ENCODE results near the gene RNU6-1.

RNU6-1 gene

DNA sequence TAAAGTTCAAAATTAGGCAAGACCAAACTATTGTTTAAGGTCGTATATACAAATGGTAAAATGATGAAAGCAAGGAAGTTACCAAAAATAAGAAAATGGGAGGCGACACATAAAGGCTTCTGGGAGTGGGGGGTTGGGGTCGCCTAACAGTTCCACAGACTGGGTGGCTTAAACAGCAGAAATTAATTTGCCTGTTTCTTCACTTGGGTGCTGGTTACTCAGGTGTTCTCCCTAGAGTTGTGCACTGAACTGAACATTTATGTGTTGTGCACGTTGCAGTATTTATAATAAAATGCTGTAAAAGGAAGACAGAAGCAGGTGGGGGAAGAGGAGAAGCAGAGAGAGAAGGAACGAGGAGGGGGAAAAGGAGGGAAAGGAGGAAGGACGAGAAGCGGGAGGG, 10.5 kb upstream of the RNU6-1 start:
- no peak for ATAC-seq
- TF ChIP-seq, protein P1, sequence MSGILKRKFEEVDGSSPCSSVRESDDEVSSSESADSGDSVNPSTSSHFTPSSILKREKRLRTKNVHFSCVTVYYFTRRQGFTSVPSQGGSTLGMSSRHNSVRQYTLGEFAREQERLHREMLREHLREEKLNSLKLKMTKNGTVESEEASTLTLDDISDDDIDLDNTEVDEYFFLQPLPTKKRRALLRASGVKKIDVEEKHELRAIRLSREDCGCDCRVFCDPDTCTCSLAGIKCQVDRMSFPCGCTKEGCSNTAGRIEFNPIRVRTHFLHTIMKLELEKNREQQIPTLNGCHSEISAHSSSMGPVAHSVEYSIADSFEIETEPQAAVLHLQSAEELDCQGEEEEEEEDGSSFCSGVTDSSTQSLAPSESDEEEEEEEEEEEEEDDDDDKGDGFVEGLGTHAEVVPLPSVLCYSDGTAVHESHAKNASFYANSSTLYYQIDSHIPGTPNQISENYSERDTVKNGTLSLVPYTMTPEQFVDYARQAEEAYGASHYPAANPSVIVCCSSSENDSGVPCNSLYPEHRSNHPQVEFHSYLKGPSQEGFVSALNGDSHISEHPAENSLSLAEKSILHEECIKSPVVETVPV (CRISPR knock-in tag; IDR thresholded peaks at IDR 0.05), result no peak
- no peak for TF ChIP-seq ZNF70 (CRISPR knock-in tag; IDR thresholded peaks at IDR 0.05)
- no peak for TF ChIP-seq ZC3H10 (CRISPR knock-in tag; IDR thresholded peaks at IDR 0.05)
- no peak for TF ChIP-seq ARNTL (CRISPR knock-in tag; IDR thresholded peaks at IDR 0.05; ENCODE audit: borderline replicate concordance, low read depth)
- TF ChIP-seq, protein P2, sequence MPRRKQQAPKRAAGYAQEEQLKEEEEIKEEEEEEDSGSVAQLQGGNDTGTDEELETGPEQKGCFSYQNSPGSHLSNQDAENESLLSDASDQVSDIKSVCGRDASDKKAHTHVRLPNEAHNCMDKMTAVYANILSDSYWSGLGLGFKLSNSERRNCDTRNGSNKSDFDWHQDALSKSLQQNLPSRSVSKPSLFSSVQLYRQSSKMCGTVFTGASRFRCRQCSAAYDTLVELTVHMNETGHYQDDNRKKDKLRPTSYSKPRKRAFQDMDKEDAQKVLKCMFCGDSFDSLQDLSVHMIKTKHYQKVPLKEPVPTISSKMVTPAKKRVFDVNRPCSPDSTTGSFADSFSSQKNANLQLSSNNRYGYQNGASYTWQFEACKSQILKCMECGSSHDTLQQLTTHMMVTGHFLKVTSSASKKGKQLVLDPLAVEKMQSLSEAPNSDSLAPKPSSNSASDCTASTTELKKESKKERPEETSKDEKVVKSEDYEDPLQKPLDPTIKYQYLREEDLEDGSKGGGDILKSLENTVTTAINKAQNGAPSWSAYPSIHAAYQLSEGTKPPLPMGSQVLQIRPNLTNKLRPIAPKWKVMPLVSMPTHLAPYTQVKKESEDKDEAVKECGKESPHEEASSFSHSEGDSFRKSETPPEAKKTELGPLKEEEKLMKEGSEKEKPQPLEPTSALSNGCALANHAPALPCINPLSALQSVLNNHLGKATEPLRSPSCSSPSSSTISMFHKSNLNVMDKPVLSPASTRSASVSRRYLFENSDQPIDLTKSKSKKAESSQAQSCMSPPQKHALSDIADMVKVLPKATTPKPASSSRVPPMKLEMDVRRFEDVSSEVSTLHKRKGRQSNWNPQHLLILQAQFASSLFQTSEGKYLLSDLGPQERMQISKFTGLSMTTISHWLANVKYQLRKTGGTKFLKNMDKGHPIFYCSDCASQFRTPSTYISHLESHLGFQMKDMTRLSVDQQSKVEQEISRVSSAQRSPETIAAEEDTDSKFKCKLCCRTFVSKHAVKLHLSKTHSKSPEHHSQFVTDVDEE (CRISPR knock-in tag; IDR thresholded peaks at IDR 0.05), result no peak
- no peak for TF ChIP-seq OSR1 (CRISPR knock-in tag; IDR thresholded peaks at IDR 0.05)
- TF ChIP-seq RARB (CRISPR knock-in tag; IDR thresholded peaks at IDR 0.05), result no peak
- TF ChIP-seq PPARA (CRISPR knock-in tag; IDR thresholded peaks at IDR 0.05; ENCODE audit: borderline replicate concordance), result no peak
- no peak for TF ChIP-seq BACH2 (CRISPR knock-in tag; IDR thresholded peaks at IDR 0.05; ENCODE audit: borderline replicate concordance)

DNA sequence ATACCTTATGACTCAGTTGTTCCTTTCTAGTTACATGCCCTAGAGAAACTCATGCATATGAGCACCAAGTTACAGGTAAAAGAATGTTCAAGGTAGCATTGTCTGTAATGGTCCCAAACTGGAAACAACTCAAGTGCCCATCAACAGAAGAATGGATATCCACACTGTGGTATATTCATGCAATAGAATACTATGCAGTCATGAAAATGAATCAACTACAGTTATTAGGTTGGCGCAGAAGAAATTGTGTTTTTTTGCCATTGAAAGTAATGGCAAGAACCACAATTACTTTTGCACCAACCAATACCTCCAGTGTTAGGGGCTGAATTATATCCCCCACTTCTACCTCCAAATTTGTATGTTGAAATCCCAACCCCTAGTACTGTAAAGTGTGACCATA, 9.7 kb upstream of the RNU6-1 start:
- ATAC-seq, result no peak
- TF ChIP-seq, protein P3, sequence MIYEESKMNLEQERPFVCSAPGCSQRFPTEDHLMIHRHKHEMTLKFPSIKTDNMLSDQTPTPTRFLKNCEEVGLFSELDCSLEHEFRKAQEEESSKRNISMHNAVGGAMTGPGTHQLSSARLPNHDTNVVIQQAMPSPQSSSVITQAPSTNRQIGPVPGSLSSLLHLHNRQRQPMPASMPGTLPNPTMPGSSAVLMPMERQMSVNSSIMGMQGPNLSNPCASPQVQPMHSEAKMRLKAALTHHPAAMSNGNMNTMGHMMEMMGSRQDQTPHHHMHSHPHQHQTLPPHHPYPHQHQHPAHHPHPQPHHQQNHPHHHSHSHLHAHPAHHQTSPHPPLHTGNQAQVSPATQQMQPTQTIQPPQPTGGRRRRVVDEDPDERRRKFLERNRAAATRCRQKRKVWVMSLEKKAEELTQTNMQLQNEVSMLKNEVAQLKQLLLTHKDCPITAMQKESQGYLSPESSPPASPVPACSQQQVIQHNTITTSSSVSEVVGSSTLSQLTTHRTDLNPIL (CRISPR knock-in tag; IDR thresholded peaks at IDR 0.05; ENCODE audit: low read depth), result no peak
- TF ChIP-seq, protein P2 (CRISPR knock-in tag; IDR thresholded peaks at IDR 0.05), result no peak
- no peak for TF ChIP-seq GLIS3 (CRISPR knock-in tag; IDR thresholded peaks at IDR 0.05)
- TF ChIP-seq RARB (CRISPR knock-in tag; IDR thresholded peaks at IDR 0.05), result no peak
- peak; percentile 73 for TF ChIP-seq ZNF8 (CRISPR knock-in tag; IDR thresholded peaks at IDR 0.05)
- TF ChIP-seq PPARA (CRISPR knock-in tag; IDR thresholded peaks at IDR 0.05; ENCODE audit: borderline replicate concordance), result no peak

DNA sequence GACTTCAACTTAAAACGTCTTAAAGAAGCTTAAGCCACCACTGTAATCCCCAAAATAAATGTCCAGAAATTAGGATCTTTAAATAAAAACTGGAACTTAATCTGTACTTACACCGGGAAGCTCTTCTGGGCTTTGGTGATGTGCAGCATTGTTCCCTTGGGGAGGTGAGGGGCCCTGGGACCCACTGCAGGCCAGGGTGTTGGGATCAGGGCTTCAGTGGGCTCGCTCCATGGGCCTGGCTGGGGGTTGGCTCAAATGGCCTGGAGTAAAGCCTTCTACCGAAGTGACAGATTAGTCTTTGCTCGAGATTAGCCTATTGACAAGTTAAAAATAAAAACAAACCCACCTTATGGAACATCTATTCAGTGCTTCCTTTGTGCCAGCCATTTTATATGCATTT, 6.1 kb upstream of the RNU6-1 start:
- no peak for ATAC-seq
- TF ChIP-seq BACH2 (CRISPR knock-in tag; IDR thresholded peaks at IDR 0.05; ENCODE audit: borderline replicate concordance), result no peak
- TF ChIP-seq ZC3H10 (CRISPR knock-in tag; IDR thresholded peaks at IDR 0.05), result no peak
- TF ChIP-seq ZFP30 (CRISPR knock-in tag; IDR thresholded peaks at IDR 0.05), result no peak
- TF ChIP-seq, protein P3 (CRISPR knock-in tag; IDR thresholded peaks at IDR 0.05; ENCODE audit: low read depth), result no peak
- no peak for TF ChIP-seq TCF4 (CRISPR knock-in tag; IDR thresholded peaks at IDR 0.05; ENCODE audit: borderline replicate concordance)
- TF ChIP-seq, protein P2 (CRISPR knock-in tag; IDR thresholded peaks at IDR 0.05), result no peak
- TF ChIP-seq CSDC2 (CRISPR knock-in tag; IDR thresholded peaks at IDR 0.05), result no peak
- TF ChIP-seq ARNTL (CRISPR knock-in tag; IDR thresholded peaks at IDR 0.05; ENCODE audit: borderline replicate concordance, low read depth), result no peak
- no peak for TF ChIP-seq GLIS3 (CRISPR knock-in tag; IDR thresholded peaks at IDR 0.05)
- TF ChIP-seq ISL1 (CRISPR knock-in tag; IDR thresholded peaks at IDR 0.05), result no peak
- TF ChIP-seq ZNF565 (CRISPR knock-in tag; conservative IDR thresholded peaks at IDR 0.05; ENCODE audit: low read depth), result no peak
- no peak for TF ChIP-seq RARB (CRISPR knock-in tag; IDR thresholded peaks at IDR 0.05)
- no peak for TF ChIP-seq TOX (CRISPR knock-in tag; IDR thresholded peaks at IDR 0.05; ENCODE audit: borderline replicate concordance)
- no peak for TF ChIP-seq ZNF8 (CRISPR knock-in tag; IDR thresholded peaks at IDR 0.05)
- TF ChIP-seq, protein P4, sequence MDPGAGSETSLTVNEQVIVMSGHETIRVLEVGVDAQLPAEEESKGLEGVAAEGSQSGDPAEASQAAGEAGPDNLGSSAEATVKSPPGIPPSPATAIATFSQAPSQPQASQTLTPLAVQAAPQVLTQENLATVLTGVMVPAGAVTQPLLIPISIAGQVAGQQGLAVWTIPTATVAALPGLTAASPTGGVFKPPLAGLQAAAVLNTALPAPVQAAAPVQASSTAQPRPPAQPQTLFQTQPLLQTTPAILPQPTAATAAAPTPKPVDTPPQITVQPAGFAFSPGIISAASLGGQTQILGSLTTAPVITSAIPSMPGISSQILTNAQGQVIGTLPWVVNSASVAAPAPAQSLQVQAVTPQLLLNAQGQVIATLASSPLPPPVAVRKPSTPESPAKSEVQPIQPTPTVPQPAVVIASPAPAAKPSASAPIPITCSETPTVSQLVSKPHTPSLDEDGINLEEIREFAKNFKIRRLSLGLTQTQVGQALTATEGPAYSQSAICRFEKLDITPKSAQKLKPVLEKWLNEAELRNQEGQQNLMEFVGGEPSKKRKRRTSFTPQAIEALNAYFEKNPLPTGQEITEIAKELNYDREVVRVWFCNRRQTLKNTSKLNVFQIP (CRISPR knock-in tag; IDR thresholded peaks at IDR 0.05; ENCODE audit: borderline replicate concordance, low read depth), result no peak
- TF ChIP-seq PPARA (CRISPR knock-in tag; IDR thresholded peaks at IDR 0.05; ENCODE audit: borderline replicate concordance), result no peak
- TF ChIP-seq, protein P5, sequence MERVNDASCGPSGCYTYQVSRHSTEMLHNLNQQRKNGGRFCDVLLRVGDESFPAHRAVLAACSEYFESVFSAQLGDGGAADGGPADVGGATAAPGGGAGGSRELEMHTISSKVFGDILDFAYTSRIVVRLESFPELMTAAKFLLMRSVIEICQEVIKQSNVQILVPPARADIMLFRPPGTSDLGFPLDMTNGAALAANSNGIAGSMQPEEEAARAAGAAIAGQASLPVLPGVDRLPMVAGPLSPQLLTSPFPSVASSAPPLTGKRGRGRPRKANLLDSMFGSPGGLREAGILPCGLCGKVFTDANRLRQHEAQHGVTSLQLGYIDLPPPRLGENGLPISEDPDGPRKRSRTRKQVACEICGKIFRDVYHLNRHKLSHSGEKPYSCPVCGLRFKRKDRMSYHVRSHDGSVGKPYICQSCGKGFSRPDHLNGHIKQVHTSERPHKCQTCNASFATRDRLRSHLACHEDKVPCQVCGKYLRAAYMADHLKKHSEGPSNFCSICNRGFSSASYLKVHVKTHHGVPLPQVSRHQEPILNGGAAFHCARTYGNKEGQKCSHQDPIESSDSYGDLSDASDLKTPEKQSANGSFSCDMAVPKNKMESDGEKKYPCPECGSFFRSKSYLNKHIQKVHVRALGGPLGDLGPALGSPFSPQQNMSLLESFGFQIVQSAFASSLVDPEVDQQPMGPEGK (CRISPR knock-in tag; IDR thresholded peaks at IDR 0.05; ENCODE audit: borderline replicate concordance), result no peak
